Uterus (tissue), 4 donors: ENCODE results near the gene OPCML. TPM values are rescaled to one million over a fixed set of nuclear protein-coding genes. Genes with fewer than 3 reads are reported as not detected.

Source experiments
- DNase-seq, 2 donors: peaks; one replicate each; pipeline ENCODE4 v3.0.0-alpha.2; 2019 to 2020
- H3K27ac ChIP-seq, 2 donors: fragments of 200-600 bp; sonication (generic); 1 replicate in 1 of 2; 2 replicates in 1 of 2; pipeline ENCODE4 v1.5.1; 2016 to 2018
- H3K27me3 ChIP-seq, 2 donors: fragments of 200-600 bp; sonication (generic); one replicate each; pipeline ENCODE4 v1.5.1; 2018 to 2019; ENCODE audit warnings: control low read depth in 1 of 2
- H3K36me3 ChIP-seq, 2 donors: fragments of 200-600 bp; sonication (generic); one replicate each; pipeline ENCODE4 v1.5.1; 2019; ENCODE audit warnings: control low read depth in 1 of 2
- H3K4me1 ChIP-seq, 2 donors: fragments of 200-600 bp; sonication (generic); one replicate each; pipeline ENCODE4 v1.5.1; 2018 to 2019; ENCODE audit warnings: control low read depth in 1 of 2
- H3K4me3 ChIP-seq, 2 donors: fragments of 200-600 bp; sonication (generic); 1 replicate in 1 of 2; 2 replicates in 1 of 2; pipeline ENCODE4 v1.5.1; 2018 to 2019; ENCODE audit warnings: mild to moderate bottlenecking in 1 of 2
- H3K9me3 ChIP-seq, 2 donors: fragments of 200-600 bp; sonication (generic); one replicate each; pipeline ENCODE4 v1.5.1; 2019; ENCODE audit warnings: control low read depth in 1 of 2
- POLR2A ChIP-seq, 2 donors: fragments of 450-650 bp; IDR thresholded peaks; one replicate each; pipeline ENCODE4 v1.6.1; 2016; ENCODE audit warnings: antibody characterized with exemption in 2 of 2, mild to moderate bottlenecking in 1 of 2, moderate library complexity in 1 of 2
- intact Hi-C: fragments of 100-400 bp; cut with DNase I; formaldehyde crosslinking; loops from one replicate; pipeline ENCODE4 v1.15.1; 2023; ENCODE audit warnings: low total_unique reads
- total RNA-seq, 4 donors: library from RNA; depleted of rRNA in 3 of 4; stranded (reverse); fragments of >200 nt in 3 of 4; gene quantifications; one replicate each; pipeline versions ENCODE4 v1.1.0 to v1.2.4, GENCODE V29; 2014 to 2023
- TF ChIP-seq, protein P1 (sequence below), 4 experiments: fragments of 200-600 bp in 2 of 4; fragments of 450-650 bp in 2 of 4; sonication (generic) in 2 of 4; IDR thresholded peaks; one replicate each; pipeline ENCODE4 v1.5.1; 2016 to 2019; ENCODE audit warnings: antibody characterized with exemption in 4 of 4, mild to moderate bottlenecking in 2 of 4, moderate library complexity in 1 of 4
- donor health status: DM: yes; HTN: yes; CAD: no.

Gene OPCML
- total RNA-seq, 4 donors from 2014 or later = under 0.01 to 3.9 (median 1.7) TPM

DNA sequence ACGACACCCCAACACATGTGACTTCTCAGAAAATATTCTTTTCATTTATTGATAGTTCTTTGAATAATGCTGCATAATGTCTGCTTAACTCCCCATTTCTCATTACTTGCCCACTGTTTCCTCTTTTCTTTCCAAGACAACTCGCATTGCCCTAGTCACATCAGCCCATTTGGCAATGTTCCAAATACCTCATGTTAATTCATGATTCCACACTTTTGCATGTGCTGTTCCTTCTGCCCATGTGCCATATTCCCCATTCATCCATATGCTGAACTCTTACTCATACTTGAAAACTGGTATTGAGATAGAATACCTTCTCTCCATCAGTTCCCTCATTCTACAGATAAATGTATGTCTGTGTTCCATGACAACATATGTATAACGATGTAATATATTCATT lies 993.7 kb downstream of the OPCML start:
- H3K9me3 ChIP-seq = no peaks in the 10 kb centered on the region
- no peak overlapping the region for H3K4me3 ChIP-seq
- H3K27me3 ChIP-seq = no peaks in the 10 kb centered on the region
- no peaks in the 10 kb centered on the region for H3K36me3 ChIP-seq
- H3K4me1 ChIP-seq = no peaks in the 10 kb centered on the region
- intact Hi-C loops = no loop called here
- TF ChIP-seq, protein P1, sequence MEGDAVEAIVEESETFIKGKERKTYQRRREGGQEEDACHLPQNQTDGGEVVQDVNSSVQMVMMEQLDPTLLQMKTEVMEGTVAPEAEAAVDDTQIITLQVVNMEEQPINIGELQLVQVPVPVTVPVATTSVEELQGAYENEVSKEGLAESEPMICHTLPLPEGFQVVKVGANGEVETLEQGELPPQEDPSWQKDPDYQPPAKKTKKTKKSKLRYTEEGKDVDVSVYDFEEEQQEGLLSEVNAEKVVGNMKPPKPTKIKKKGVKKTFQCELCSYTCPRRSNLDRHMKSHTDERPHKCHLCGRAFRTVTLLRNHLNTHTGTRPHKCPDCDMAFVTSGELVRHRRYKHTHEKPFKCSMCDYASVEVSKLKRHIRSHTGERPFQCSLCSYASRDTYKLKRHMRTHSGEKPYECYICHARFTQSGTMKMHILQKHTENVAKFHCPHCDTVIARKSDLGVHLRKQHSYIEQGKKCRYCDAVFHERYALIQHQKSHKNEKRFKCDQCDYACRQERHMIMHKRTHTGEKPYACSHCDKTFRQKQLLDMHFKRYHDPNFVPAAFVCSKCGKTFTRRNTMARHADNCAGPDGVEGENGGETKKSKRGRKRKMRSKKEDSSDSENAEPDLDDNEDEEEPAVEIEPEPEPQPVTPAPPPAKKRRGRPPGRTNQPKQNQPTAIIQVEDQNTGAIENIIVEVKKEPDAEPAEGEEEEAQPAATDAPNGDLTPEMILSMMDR (IDR thresholded peaks at IDR 0.05) = no peak
- no peak for TF ChIP-seq POLR2A (IDR thresholded peaks at IDR 0.05)
- DNase-seq = no peak
- H3K27ac ChIP-seq = no peak overlapping the region

DNA sequence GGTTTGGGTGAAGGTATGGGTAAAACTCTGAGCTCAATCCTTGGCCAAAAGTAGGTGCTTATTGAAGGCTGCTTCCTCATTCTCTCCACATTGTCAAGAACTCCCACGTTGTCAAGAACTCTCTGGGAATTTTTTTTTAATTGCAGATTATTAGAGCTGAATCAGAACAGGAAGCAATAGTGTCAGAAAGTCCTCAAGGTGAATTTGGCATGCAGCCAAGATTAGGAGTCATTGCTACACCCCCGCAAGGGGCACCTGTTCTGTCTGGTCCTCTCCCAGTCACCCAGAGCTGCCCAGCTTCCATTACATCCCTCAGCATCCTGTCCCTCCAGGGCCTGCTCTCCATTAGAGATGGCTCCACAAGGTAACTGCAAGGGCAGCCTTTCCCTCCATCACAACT lies 996.5 kb downstream of the OPCML start:
- DNase-seq = no peak

DNA sequence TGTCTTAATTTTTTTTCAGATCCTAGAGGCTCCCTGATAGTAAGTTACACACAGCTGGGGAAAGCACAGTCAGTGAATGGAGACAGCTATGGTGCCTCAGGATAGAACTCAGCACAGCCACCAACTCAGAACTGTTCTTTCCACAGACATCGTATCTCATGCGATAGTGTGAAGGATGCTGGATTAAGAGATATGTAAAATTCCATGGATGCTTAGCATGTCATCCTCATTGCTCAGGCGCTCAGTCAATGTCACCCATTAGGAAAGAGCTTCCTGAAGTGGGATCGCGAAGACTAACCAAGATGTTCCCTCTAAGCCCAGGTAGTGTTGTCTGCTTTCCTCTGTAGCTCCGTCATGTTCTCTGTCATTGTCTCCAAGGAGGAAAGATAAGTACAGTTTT lies 1000.4 kb downstream of the OPCML start:
- no peak overlapping the region for H3K27ac ChIP-seq
- no peaks in the 10 kb centered on the region for H3K36me3 ChIP-seq
- no peaks in the 10 kb centered on the region for H3K9me3 ChIP-seq
- no peak for DNase-seq
- no peaks in the 10 kb centered on the region for H3K4me1 ChIP-seq
- H3K4me3 ChIP-seq = no peak overlapping the region
- H3K27me3 ChIP-seq = no peaks in the 10 kb centered on the region
- intact Hi-C loops = no loop called here
- TF ChIP-seq, protein P1 (IDR thresholded peaks at IDR 0.05) = no peak
- no peak for TF ChIP-seq POLR2A (IDR thresholded peaks at IDR 0.05)

More for the DNA sequence above, 996.5 kb downstream of the OPCML start:
- intact Hi-C loops = no loop called here
- no peaks in the 10 kb centered on the region for H3K4me1 ChIP-seq
- no peaks in the 10 kb centered on the region for H3K36me3 ChIP-seq
- TF ChIP-seq, protein P1 (IDR thresholded peaks at IDR 0.05) = no peak
- no peak for TF ChIP-seq POLR2A (IDR thresholded peaks at IDR 0.05)
- no peak overlapping the region for H3K4me3 ChIP-seq
- H3K27ac ChIP-seq = no peak overlapping the region
- H3K9me3 ChIP-seq = no peaks in the 10 kb centered on the region
- no peaks in the 10 kb centered on the region for H3K27me3 ChIP-seq

DNA sequence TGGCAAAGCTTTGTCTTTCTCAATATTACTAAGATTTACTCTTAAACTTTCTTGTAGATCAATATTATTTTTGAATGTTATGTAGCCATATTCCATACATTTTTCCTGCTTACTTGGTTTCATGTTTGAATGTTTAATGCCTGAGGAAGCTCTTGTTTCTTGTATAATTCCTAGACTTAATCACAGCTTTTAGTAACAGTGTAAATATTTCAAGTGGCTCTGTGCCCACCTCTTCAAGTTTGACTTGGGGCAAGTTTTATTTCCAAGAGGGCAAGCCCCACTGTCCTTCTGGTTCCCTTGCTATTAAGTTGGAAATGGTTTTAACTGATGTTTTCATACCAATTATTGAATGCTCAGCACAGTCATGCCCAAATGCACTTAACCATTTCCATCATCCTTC lies 1004.1 kb downstream of the OPCML start:
- H3K4me1 ChIP-seq = no peaks in the 10 kb centered on the region
- no peak overlapping the region for H3K4me3 ChIP-seq
- H3K27me3 ChIP-seq = no peaks in the 10 kb centered on the region
- H3K27ac ChIP-seq = no peak overlapping the region
- no peak for DNase-seq
- no peak for TF ChIP-seq POLR2A (IDR thresholded peaks at IDR 0.05)
- TF ChIP-seq, protein P1 (IDR thresholded peaks at IDR 0.05) = no peak
- no peaks in the 10 kb centered on the region for H3K9me3 ChIP-seq
- no peaks in the 10 kb centered on the region for H3K36me3 ChIP-seq
- intact Hi-C loops = no loop called here

DNA sequence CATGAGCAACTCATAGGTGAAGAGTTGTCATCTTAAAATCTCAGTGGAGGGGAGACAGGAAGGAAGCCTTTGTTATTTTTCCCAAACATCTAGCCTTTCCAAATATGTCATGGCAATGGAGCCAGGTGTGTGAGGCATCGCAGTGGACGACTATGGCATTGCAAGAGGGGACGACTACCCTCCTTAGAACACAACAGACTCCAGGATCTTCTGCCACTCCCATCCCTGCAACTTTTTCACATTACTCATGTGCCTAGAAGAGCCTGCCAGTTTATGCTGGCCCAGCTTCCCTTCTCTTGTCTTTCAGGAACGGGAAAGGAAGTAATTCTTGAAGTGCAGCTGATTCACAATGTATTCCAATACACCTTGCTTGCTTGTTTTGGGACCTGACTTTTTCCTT lies 1008.4 kb downstream of the OPCML start:
- intact Hi-C loops = no loop called here
- no peaks in the 10 kb centered on the region for H3K4me1 ChIP-seq
- H3K36me3 ChIP-seq = no peaks in the 10 kb centered on the region
- no peak overlapping the region for H3K27ac ChIP-seq
- TF ChIP-seq POLR2A (IDR thresholded peaks at IDR 0.05) = no peak
- TF ChIP-seq, protein P1 (IDR thresholded peaks at IDR 0.05) = no peak
- H3K9me3 ChIP-seq = no peaks in the 10 kb centered on the region
- H3K27me3 ChIP-seq = no peaks in the 10 kb centered on the region
- H3K4me3 ChIP-seq = no peak overlapping the region
- no peak for DNase-seq
